DMS 273 (cell line): ENCODE results near the gene ADNP.

Experiments used
- DNase-seq: peaks from one replicate; lab custom pipeline; 2025; ENCODE audit not compliant: unreplicated experiment; lab: John Stamatoyannopoulos, UW

The ADNP gene

GRCh38 chr20:50932691-50933280, 1.5 kb upstream of the ADNP start:
- no peak for DNase-seq

GRCh38 chr20:50932016-50932485, 814 bp upstream of the ADNP start:
- DNase-seq, result peak; percentile 45

GRCh38 chr20:50930976-50931305, 296 bp downstream of the ADNP start:
- DNase-seq, result no peak

GRCh38 chr20:50930139-50930975, 880 bp downstream of the ADNP start:
- peak; percentile 66 for DNase-seq

- peak; percentile 98 for DNase-seq
These were observed 1.7 kb downstream of the ADNP start for GRCh38 chr20:50929299-50930138.

GRCh38 chr20:50928469-50928868, 2.8 kb downstream of the ADNP start:
- DNase-seq, result peak; percentile 7

GRCh38 chr20:50926530-50926929, 4.7 kb downstream of the ADNP start:
- DNase-seq, result no peak

- DNase-seq, result no peak
These were observed 6.8 kb downstream of the ADNP start for GRCh38 chr20:50924261-50924920.

GRCh38 chr20:50921803-50922501, 9.3 kb downstream of the ADNP start:
- no peak for DNase-seq

- peak; percentile 32 for DNase-seq
These were observed 10.2 kb downstream of the ADNP start for GRCh38 chr20:50920997-50921396.

- peak; percentile 57 for DNase-seq
These were observed 11.7 kb downstream of the ADNP start for GRCh38 chr20:50919567-50919966.

GRCh38 chr20:50918403-50918802, 12.8 kb downstream of the ADNP start:
- peak; percentile 32 for DNase-seq

- no peak for DNase-seq
These were observed 14.3 kb downstream of the ADNP start for GRCh38 chr20:50916934-50917333.

GRCh38 chr20:50916257-50916656, 15.0 kb downstream of the ADNP start:
- DNase-seq, result peak; percentile 50

GRCh38 chr20:50915424-50915823, 15.8 kb downstream of the ADNP start:
- no peak for DNase-seq

GRCh38 chr20:50913690-50914375, 17.4 kb downstream of the ADNP start:
- DNase-seq, result peak; percentile 78

GRCh38 chr20:50911716-50912115, 19.5 kb downstream of the ADNP start:
- no peak for DNase-seq

GRCh38 chr20:50911030-50911429, 20.2 kb downstream of the ADNP start:
- no peak for DNase-seq

- no peak for DNase-seq
These were observed 21.8 kb downstream of the ADNP start for GRCh38 chr20:50909413-50909812.

GRCh38 chr20:50904067-50904570, 27.1 kb downstream of the ADNP start:
- DNase-seq, result no peak
